HL-60 (cell line): ENCODE data around the gene LOXL1.

Experiments used
- DNase-seq, 2 experiments: peaks; one replicate each; pipeline ENCODE4 v3.0.0-alpha.2; 2010 to 2020; ENCODE audit warnings: low read depth in 1 of 2, low spot score in 1 of 2
- H3K27ac ChIP-seq: fragments of 250-450 bp; sonication (Bioruptor Pico); replicated peaks from 2 replicates; pipeline ENCODE4 v1.5.1; 2020; ENCODE audit warnings: mild to moderate bottlenecking, moderate library complexity
- H3K27me3 ChIP-seq: fragments of 250-450 bp; sonication (Bioruptor Pico); 2 replicates; pipeline ENCODE4 v1.5.1; 2021; ENCODE audit warnings: mild to moderate bottlenecking, moderate library complexity; ENCODE audit not compliant: insufficient read depth, poor library complexity, severe bottlenecking
- H3K4me3 ChIP-seq: replicated peaks from 2 replicates; pipeline ENCODE4 v1.5.1; 2011; ENCODE audit warnings: mild to moderate bottlenecking, control low read depth, low read length; ENCODE audit not compliant: insufficient read depth
- GABPA ChIP-seq: IDR thresholded peaks from 2 replicates; pipeline ENCODE4 v1.6.1; 2012; ENCODE audit warnings: low read depth
- POLR2AphosphoS5 ChIP-seq: IDR thresholded peaks from 2 replicates; pipeline ENCODE4 v1.6.1; 2012; ENCODE audit warnings: low read depth
- SPI1 ChIP-seq: IDR thresholded peaks from 2 replicates; pipeline ENCODE4 v1.6.1; 2012; ENCODE audit warnings: low read depth, mild to moderate bottlenecking, borderline replicate concordance
- TF ChIP-seq, protein P1 (sequence below): IDR thresholded peaks from one replicate; pipeline ENCODE4 v1.5.1; 2011; ENCODE audit warnings: low read length, control low read depth, inconsistent platforms; ENCODE audit not compliant: insufficient read depth
- TF ChIP-seq, protein P2 (sequence below): IDR thresholded peaks from 2 replicates; pipeline ENCODE4 v1.6.1; 2012; ENCODE audit warnings: low read depth; ENCODE audit not compliant: insufficient replicate concordance

LOXL1 gene

DNA sequence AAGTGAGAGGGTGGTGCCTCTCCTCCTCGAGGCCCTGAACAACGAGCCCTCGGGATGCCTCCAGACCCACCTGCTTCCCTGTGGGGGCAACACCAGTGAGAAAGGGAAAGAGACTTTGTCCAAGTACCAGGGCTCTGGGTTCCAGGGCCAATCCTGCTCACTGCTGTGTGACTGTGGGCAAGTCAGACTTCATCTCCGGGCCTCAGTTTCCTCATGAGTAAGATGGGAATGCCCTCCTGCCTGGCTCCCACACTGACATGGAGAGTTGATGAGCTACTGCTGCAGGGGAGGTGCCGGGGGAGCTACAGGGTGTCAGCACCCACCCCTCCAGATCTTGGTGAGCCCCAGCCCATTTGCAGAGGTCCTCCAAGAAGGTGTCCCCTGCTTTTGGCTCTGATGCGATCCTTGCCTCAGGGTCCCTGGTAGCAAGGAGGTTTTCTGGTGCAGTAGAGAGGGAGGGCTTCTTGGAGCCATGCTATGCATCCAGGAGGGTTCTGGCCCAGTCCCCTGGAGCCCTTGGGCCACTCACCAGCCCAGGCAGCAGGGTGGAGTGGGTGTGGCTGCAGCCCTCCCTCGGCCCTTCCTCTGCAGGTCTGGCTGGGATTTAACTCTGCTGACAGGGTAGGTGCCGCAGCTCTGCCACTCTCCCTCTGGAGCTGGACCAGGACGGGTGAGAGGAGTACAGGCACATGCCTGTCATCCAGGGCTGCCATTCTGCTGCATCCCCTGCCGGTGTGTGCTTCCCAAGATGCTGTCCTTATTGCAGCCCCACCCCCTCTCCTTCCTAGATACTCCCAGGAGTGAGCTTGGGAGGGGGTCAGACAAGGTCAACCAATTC is 26.9 kb downstream of the LOXL1 start:
- Histone ChIP-seq H3K27ac (no peak overlapping the region), H3K4me3 (no peak overlapping the region), H3K27me3 (peaks cover 5% of the 10 kb centered on the region)
- no peak for DNase-seq
- TF ChIP-seq, protein P1, sequence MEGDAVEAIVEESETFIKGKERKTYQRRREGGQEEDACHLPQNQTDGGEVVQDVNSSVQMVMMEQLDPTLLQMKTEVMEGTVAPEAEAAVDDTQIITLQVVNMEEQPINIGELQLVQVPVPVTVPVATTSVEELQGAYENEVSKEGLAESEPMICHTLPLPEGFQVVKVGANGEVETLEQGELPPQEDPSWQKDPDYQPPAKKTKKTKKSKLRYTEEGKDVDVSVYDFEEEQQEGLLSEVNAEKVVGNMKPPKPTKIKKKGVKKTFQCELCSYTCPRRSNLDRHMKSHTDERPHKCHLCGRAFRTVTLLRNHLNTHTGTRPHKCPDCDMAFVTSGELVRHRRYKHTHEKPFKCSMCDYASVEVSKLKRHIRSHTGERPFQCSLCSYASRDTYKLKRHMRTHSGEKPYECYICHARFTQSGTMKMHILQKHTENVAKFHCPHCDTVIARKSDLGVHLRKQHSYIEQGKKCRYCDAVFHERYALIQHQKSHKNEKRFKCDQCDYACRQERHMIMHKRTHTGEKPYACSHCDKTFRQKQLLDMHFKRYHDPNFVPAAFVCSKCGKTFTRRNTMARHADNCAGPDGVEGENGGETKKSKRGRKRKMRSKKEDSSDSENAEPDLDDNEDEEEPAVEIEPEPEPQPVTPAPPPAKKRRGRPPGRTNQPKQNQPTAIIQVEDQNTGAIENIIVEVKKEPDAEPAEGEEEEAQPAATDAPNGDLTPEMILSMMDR = no peak
- TF ChIP-seq, protein P2, sequence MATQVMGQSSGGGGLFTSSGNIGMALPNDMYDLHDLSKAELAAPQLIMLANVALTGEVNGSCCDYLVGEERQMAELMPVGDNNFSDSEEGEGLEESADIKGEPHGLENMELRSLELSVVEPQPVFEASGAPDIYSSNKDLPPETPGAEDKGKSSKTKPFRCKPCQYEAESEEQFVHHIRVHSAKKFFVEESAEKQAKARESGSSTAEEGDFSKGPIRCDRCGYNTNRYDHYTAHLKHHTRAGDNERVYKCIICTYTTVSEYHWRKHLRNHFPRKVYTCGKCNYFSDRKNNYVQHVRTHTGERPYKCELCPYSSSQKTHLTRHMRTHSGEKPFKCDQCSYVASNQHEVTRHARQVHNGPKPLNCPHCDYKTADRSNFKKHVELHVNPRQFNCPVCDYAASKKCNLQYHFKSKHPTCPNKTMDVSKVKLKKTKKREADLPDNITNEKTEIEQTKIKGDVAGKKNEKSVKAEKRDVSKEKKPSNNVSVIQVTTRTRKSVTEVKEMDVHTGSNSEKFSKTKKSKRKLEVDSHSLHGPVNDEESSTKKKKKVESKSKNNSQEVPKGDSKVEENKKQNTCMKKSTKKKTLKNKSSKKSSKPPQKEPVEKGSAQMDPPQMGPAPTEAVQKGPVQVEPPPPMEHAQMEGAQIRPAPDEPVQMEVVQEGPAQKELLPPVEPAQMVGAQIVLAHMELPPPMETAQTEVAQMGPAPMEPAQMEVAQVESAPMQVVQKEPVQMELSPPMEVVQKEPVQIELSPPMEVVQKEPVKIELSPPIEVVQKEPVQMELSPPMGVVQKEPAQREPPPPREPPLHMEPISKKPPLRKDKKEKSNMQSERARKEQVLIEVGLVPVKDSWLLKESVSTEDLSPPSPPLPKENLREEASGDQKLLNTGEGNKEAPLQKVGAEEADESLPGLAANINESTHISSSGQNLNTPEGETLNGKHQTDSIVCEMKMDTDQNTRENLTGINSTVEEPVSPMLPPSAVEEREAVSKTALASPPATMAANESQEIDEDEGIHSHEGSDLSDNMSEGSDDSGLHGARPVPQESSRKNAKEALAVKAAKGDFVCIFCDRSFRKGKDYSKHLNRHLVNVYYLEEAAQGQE = no peak
- TF ChIP-seq SPI1 = no peak
- no peak for TF ChIP-seq GABPA
- no peak for TF ChIP-seq POLR2AphosphoS5

DNA sequence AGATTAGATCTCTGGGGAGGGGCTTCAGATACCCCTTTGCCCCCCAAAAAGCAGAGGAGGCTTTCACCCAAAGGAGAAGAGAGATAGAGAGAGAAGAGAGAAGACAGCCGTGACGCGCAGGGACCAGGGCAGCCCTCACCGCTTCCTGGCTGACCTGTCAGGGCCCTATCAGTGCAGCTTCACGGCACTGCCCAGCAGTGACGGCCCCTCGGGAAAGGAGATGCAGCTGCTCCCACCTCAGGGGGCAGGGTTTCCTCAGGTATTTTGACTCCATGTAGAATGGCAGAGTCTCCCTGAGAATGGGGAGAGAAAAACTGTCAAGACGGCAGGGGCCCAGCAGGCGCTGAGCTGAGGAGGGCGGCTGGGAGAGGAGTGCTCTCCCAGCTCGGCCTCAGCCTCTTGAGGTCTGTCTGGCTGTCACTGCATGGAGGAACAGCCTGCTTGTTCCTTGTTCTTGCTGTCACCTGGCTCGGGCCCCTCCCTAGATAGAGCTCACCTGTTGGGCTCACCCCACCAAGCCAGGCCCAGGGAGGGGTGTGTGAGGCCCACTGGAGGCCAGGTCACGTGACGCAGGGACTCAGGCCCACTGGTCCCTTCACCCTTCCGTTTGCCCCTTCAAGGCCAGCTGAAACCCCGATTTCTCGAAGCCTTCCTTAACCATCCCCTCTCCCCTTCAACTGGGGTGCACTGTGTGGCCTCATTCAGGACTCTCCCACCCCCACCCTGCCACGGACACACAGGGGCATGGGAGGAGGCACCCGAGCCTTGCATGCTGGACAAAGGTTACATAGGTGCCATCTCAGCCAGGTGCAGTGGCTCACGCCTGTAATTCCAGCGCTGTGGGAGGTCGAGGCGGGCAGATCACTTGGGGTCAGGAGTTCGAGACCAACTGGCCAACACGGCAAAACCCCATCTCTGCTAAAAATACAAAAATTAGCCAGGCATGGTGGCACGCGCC is 28.2 kb downstream of the LOXL1 start:
- Histone ChIP-seq H3K27me3 (peaks cover 9% of the 10 kb centered on the region), H3K4me3 (no peak overlapping the region), H3K27ac (no peak overlapping the region)
- TF ChIP-seq, protein P2 = no peak
- TF ChIP-seq, protein P1 = no peak
- no peak for TF ChIP-seq GABPA
- DNase-seq = no peak

DNA sequence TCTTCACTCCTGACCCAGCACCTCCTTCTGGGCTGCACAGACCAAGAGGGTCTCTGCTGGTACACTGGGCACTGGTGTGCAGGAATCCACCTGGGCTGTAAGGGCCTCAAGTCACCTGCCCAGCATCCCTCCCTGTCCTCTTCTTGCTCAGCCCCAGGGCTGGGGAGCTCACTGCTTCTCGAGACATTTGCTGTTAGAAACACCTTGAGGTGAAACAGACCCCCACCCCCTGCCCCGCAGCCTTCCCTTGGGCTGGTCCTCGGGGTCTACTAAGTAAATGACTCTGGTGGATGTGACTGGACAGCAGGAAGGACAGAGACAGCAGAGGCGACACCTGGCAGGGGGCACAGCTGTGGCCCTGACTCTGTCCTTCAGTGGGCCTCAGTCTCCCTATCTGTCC is 29.1 kb downstream of the LOXL1 start:
- Histone ChIP-seq H3K4me3 (no peak overlapping the region), H3K27ac (no peak overlapping the region), H3K27me3 (peaks cover 9% of the 10 kb centered on the region)
- no peak for TF ChIP-seq SPI1
- TF ChIP-seq, protein P1 = no peak
- TF ChIP-seq, protein P2 = no peak
- TF ChIP-seq POLR2AphosphoS5 = no peak
- DNase-seq = no peak
